Vagina (tissue), 2 donors: Measurements from ENCODE around the gene NFKBIA.

ENCODE experiments used
- POLR2A ChIP-seq, 2 donors: fragments of 450-650 bp; IDR thresholded peaks; one replicate each; pipeline ENCODE4 v1.6.1; 2017; ENCODE audit warnings: antibody characterized with exemption in 2 of 2, mild to moderate bottlenecking in 2 of 2, moderate library complexity in 2 of 2
- POLR2AphosphoS5 ChIP-seq, 2 donors: sonication (generic); formaldehyde crosslinking; IDR thresholded peaks; one replicate each; pipeline ENCODE4 v1.9.0; 2017; ENCODE audit warnings: antibody characterized with exemption in 2 of 2, mild to moderate bottlenecking in 2 of 2, low read depth in 1 of 2; ENCODE audit not compliant: insufficient read depth in 1 of 2
- TF ChIP-seq, protein P1 (sequence below), 3 experiments: fragments of 450-650 bp in 2 of 3; fragments of 200-600 bp in 1 of 3; sonication (generic) in 1 of 3; IDR thresholded peaks; one replicate each; pipeline ENCODE4 v1.5.1; 2017 to 2019; ENCODE audit warnings: antibody characterized with exemption in 3 of 3, mild to moderate bottlenecking in 2 of 3, moderate library complexity in 2 of 3

DNA sequence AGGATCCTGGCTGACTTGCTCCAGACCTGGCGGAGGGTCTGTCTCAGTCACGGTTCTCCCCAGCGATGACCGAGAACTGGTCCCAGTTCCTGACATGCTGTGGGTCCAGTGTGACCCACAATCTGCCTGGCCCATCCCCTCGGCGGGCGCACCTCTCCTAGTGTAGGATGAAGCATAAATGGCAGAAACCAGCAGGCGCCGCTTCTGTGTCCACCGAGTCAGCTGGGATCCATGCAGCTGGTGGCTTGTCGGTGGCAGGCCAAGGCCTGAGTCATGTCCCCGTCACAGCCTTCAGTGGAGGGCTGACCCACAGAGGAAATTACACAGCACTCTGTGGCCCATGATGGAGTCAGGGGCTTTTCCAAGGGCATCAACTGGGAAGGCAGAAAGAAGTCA, 38.5 kb downstream of the NFKBIA start:
- TF ChIP-seq, protein P1, sequence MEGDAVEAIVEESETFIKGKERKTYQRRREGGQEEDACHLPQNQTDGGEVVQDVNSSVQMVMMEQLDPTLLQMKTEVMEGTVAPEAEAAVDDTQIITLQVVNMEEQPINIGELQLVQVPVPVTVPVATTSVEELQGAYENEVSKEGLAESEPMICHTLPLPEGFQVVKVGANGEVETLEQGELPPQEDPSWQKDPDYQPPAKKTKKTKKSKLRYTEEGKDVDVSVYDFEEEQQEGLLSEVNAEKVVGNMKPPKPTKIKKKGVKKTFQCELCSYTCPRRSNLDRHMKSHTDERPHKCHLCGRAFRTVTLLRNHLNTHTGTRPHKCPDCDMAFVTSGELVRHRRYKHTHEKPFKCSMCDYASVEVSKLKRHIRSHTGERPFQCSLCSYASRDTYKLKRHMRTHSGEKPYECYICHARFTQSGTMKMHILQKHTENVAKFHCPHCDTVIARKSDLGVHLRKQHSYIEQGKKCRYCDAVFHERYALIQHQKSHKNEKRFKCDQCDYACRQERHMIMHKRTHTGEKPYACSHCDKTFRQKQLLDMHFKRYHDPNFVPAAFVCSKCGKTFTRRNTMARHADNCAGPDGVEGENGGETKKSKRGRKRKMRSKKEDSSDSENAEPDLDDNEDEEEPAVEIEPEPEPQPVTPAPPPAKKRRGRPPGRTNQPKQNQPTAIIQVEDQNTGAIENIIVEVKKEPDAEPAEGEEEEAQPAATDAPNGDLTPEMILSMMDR (IDR thresholded peaks at IDR 0.05), result no peak
- TF ChIP-seq POLR2A (IDR thresholded peaks at IDR 0.05) (no peak), POLR2AphosphoS5 (IDR thresholded peaks at IDR 0.05; ENCODE audit: insufficient read depth in 1 of 2, low read depth in 1 of 2) (peak in 1 of 2 donors; percentile 3)
